GM12864 (cell line): ENCODE measurements around the gene EVA1B.

Experiments used
- DNase-seq: peaks from one replicate; pipeline ENCODE4 v3.0.0-alpha.2; 2011; ENCODE audit warnings: low read depth
- H3K4me3 ChIP-seq: 2 replicates; pipeline ENCODE4 v1.5.1; 2011; ENCODE audit warnings: mild to moderate bottlenecking, low read depth, low read length, control low read depth
- TF ChIP-seq, protein P1 (sequence below): IDR thresholded peaks from 2 replicates; pipeline ENCODE4 v1.5.1; 2011; ENCODE audit warnings: low read depth, mild to moderate bottlenecking, moderate library complexity, low read length, control low read depth, inconsistent platforms; ENCODE audit errors: missing control alignments

EVA1B gene

DNA sequence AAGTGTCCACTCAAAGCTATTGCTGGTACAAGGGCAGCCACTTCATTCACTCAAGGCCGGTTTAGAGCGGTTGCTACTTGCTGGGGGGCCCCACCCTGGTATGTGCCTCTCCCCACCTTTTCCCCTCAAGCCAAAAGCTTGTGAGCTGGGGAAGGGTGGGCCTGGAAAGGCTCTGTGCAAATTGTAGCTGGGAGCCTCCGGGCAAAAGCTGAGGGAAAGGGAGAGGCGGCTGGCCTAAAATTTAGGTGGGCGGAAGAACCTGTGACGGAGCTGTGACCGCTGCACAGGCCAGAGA lies 17.6 kb downstream of the EVA1B start:
- no peak for DNase-seq
- peak overlapping the region; percentile 66 for H3K4me3 ChIP-seq
- TF ChIP-seq, protein P1, sequence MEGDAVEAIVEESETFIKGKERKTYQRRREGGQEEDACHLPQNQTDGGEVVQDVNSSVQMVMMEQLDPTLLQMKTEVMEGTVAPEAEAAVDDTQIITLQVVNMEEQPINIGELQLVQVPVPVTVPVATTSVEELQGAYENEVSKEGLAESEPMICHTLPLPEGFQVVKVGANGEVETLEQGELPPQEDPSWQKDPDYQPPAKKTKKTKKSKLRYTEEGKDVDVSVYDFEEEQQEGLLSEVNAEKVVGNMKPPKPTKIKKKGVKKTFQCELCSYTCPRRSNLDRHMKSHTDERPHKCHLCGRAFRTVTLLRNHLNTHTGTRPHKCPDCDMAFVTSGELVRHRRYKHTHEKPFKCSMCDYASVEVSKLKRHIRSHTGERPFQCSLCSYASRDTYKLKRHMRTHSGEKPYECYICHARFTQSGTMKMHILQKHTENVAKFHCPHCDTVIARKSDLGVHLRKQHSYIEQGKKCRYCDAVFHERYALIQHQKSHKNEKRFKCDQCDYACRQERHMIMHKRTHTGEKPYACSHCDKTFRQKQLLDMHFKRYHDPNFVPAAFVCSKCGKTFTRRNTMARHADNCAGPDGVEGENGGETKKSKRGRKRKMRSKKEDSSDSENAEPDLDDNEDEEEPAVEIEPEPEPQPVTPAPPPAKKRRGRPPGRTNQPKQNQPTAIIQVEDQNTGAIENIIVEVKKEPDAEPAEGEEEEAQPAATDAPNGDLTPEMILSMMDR, result no peak

DNA sequence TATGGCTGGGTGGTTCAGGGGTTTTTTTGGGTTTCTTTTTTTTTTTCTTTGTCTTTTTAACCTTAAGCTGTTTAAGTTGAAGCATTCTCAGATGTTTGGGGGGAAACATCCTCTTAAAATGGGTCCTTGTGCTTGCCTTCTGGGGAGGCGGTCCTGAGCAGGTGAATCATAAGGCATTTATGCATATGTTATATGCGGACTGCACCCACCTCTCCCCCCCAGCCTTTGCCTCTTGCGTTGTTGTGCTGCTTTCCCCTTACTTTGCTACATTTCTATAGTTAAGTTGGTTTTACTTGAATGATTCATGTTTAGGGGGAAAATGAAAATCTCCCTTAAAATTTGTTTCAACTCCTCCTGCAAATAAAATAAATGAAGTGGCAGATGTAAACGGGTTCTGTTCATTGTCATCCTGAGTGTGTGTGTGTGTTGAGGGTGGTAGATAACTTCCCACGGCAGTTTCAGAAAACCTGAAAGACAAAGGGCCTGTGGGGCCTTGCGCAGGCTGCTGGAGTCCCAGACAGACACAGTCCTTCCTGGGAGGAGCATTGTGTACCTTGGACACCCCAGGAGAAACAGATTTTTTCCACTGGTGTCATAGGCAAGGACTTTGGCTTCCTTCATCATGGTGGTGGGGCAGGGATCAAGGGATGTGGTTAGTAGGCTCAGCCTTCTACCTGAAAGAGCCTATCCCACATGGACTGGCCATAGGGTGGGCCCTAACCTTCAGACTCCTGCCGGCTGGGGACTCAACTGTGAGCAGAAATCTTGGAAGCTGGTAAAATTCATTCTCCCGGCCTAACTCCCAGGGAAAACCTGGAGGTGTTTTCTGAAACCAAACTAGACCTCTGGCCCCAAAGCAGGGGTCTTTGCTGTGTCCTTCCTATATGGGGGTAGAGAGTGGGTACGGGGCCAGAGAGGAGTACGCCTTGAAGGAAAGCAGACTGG lies 18.2 kb downstream of the EVA1B start:
- no peak for DNase-seq
- TF ChIP-seq, protein P1, result no peak
- H3K4me3 ChIP-seq, result no peak overlapping the region

DNA sequence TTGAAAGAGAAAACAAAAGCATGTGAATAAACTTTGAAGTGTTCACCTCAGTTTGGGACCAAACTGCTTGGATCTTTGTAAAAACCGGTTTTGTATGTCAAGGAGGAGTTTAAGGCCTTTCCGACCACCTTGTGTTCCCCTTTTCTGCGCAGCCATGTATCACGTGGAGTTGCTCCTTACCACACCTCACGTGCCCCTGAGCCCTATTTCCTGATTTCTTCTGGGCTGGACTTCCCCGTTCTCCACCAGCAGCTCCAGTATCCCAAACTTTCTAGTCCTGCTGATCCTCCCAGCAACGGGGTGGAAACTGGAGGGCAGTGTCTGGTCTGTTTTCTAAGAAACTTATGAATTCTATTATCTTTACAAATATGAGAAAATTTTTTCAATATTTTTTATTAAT lies 18.9 kb downstream of the EVA1B start:
- H3K4me3 ChIP-seq, result no peak overlapping the region
- DNase-seq, result no peak
- TF ChIP-seq, protein P1, result no peak

DNA sequence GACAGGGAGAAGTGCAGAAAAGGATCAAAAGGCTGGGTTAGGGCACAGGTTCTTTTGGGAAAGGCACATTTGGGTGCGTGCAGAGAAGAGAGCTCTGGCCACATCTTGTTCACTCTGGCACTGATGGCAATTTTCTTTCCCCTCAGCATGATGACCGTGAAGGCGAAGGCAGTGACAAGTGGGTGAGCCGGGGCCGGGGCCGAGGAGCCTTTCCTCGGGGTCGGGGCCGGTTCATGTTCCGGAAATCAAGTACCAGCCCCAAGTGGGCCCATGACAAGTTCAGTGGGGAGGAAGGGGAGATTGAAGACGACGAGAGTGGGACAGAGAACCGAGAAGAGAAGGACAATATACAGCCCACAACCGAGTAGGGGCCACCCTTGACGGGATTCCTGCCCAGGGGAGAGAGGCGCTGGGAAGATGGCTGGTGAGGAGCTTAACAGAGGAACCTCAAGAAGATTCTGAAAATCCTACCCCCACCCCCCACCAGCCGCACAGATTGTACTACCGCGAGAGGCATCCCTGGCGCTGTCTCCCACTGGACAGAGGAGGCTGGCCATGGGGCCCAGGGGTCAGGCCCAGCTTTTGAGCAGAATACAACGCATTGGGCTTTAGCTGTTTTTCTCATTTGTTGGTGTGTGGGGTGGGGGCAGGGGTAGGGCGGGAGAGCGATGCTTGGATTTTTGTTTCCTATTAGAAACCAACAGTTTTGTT lies 19.6 kb downstream of the EVA1B start:
- DNase-seq, result no peak
- TF ChIP-seq, protein P1, result no peak
- no peak overlapping the region for H3K4me3 ChIP-seq

DNA sequence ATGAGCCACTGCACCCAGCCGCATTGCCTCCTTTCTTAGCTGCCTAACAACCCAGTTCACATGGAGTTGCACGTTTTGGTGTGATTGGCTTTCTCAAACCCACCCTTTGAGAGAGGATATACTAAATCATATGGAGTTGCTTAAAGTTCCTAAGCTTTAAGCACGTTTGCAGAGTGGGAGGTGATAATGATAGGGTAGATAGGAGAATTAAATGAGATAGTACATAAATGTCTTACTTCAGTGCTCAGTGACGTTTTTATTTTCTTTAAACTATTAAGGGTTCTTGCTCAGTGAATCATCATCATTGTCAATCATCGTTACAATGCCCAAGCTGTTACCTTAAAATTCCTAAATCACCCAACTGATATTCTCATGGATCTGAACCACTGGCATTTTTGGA lies 20.2 kb downstream of the EVA1B start:
- DNase-seq, result no peak
- TF ChIP-seq, protein P1, result no peak
- no peak overlapping the region for H3K4me3 ChIP-seq

DNA sequence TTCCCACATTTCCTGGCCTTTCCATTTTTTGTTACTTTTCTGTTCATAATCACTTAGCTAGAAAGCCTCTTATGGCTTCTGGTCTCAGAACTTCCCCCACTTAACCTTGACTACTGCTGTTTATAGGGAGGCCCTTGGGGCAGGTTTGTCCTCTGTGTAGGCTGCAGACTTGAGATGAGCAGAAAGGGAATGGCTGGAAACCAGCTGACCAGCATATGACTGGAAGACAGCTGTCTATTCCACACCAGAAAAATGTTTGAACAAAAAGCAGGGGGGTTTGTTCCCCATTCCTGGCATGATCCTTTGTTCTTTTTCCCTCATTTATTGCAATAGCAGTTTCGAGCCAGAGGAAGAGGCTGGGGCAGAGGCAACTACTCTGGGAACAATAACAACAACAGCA lies 22.2 kb downstream of the EVA1B start:
- TF ChIP-seq, protein P1, result no peak
- DNase-seq, result no peak
- H3K4me3 ChIP-seq, result no peak overlapping the region
